ENCODE measurements around the gene FOXP1.

- TF ChIP-seq CTCF (IDR thresholded peaks at IDR 0.05; ENCODE audit: low read depth, low read length, poor library complexity, severe bottlenecking) (no peak), EZH2phosphoT487 (IDR thresholded peaks at IDR 0.05; ENCODE audit: borderline replicate concordance, low read length) (no peak)
Measured at GRCh38 chr3:71164881-71165280, 418.6 kb downstream of the FOXP1 start.
